IMR-90 (cell line): ENCODE data around the gene NOS2. TPM values are rescaled to one million over a fixed set of nuclear protein-coding genes. Genes with fewer than 3 reads are reported as not detected.

ENCODE experiments used
- ATAC-seq: fragments of 200-7000 bp; cut with Tn5 transposase; 2 replicates; pipeline ENCODE4 v1.9.1; 2020; ENCODE audit warnings: low read depth, mild to moderate bottlenecking, moderate library complexity
- BruUV-seq: library from RNA; stranded (reverse); fragments of 400-500 nt; replicated peaks from 2 replicates; lab custom pipeline; 2021; lab: Mats Ljungman, UMichigan
- CTCF ChIA-PET: fragments of 300-600 bp; formaldehyde crosslinking; extraction: SDS; loops from one replicate; lab custom pipeline; 2021; ENCODE audit warnings: antibody characterized with exemption; lab: Yijun Ruan, JAX
- POLR2A ChIA-PET: fragments of 300-600 bp; sonication (Branson Sonifier 250); formaldehyde crosslinking; loops from one replicate; lab custom pipeline; 2022; ENCODE audit warnings: antibody characterized with exemption; ENCODE audit not compliant: unreplicated experiment; lab: Charles Lee
- DNase-seq: peaks from one replicate; pipeline ENCODE4 v3.0.0; 2013
- H2AFZ ChIP-seq: replicated peaks from 2 replicates; pipeline ENCODE3; 2013; ENCODE audit warnings: low read length, mild to moderate bottlenecking; ENCODE audit not compliant: poor library complexity
- H2AK5ac ChIP-seq: 2 replicates; pipeline ENCODE4 v1.6.1; 2013; ENCODE audit warnings: low read depth, low read length, inconsistent platforms
- H2AK9ac ChIP-seq: replicated peaks from 2 replicates; pipeline ENCODE3; 2013; ENCODE audit warnings: mild to moderate bottlenecking, low read depth, low read length, moderate library complexity; ENCODE audit not compliant: poor library complexity
- H2BK120ac ChIP-seq: 2 replicates; pipeline ENCODE4 v1.6.1; 2013; ENCODE audit warnings: low read depth, low read length, inconsistent platforms
- H2BK15ac ChIP-seq: 3 replicates; pipeline ENCODE4 v1.6.1; 2013; ENCODE audit warnings: low read depth, low read length, inconsistent platforms
- H2BK20ac ChIP-seq: 2 replicates; pipeline ENCODE4 v1.6.1; 2013; ENCODE audit warnings: low read depth, mild to moderate bottlenecking, inconsistent platforms, low read length, moderate library complexity
- H2BK5ac ChIP-seq: 2 replicates; pipeline ENCODE4 v1.6.1; 2013; ENCODE audit warnings: mild to moderate bottlenecking, low read depth, low read length, inconsistent platforms; ENCODE audit not compliant: poor library complexity, severe bottlenecking
- H3K14ac ChIP-seq: replicated peaks from 2 replicates; pipeline ENCODE4 v1.6.1; 2013; ENCODE audit warnings: low read depth, low read length, inconsistent platforms
- H3K18ac ChIP-seq: 2 replicates; pipeline ENCODE4 v1.6.1; 2013; ENCODE audit warnings: low read depth, low read length, control low read depth
- H3K23ac ChIP-seq: 2 replicates; pipeline ENCODE4 v1.6.1; 2013; ENCODE audit warnings: low read depth, low read length, inconsistent platforms
- H3K27ac ChIP-seq: 2 replicates; pipeline ENCODE4 v1.5.1; 2013; ENCODE audit warnings: mild to moderate bottlenecking, control low read depth, low read length; ENCODE audit not compliant: insufficient read depth
- H3K27me3 ChIP-seq: 2 replicates; pipeline ENCODE4 v1.6.1; 2013; ENCODE audit warnings: low read length; ENCODE audit not compliant: control insufficient read depth, insufficient read depth
- H3K36me3 ChIP-seq: 2 replicates; pipeline ENCODE4 v1.6.1; 2013; ENCODE audit warnings: low read length, mixed read lengths; ENCODE audit not compliant: control insufficient read depth, insufficient read depth
- H3K4ac ChIP-seq: 2 replicates; pipeline ENCODE4 v1.6.1; 2013; ENCODE audit warnings: low read depth, low read length, inconsistent platforms
- H3K4me1 ChIP-seq: 2 replicates; pipeline ENCODE4 v1.6.1; 2013; ENCODE audit warnings: low read length, mixed read lengths; ENCODE audit not compliant: control insufficient read depth, insufficient read depth
- H3K4me2 ChIP-seq: 2 replicates; pipeline ENCODE4 v1.6.1; 2013; ENCODE audit warnings: low read depth, mild to moderate bottlenecking, control low read depth, low read length, moderate library complexity
- H3K4me3 ChIP-seq: 2 replicates; pipeline ENCODE4 v1.5.1; 2013; ENCODE audit warnings: low read depth, mild to moderate bottlenecking, control low read depth, low read length, moderate library complexity; ENCODE audit not compliant: insufficient read depth
- H3K56ac ChIP-seq: 2 replicates; pipeline ENCODE4 v1.6.1; 2013; ENCODE audit warnings: low read length, inconsistent platforms; ENCODE audit not compliant: insufficient read depth; ENCODE audit errors: extremely low read depth
- H3K79me1 ChIP-seq, 2 experiments: 2 replicates each; pipeline ENCODE4 v1.6.1; 2013; ENCODE audit warnings: low read length in 2 of 2, inconsistent platforms in 1 of 2, low read depth in 1 of 2
- H3K9ac ChIP-seq: 2 replicates; pipeline ENCODE4 v1.6.1; 2013; ENCODE audit warnings: low read depth, low read length, control low read depth
- H3K9me1 ChIP-seq: 2 replicates; pipeline ENCODE4 v1.6.1; 2013; ENCODE audit warnings: low read length, inconsistent platforms; ENCODE audit not compliant: insufficient read depth
- H3K9me3 ChIP-seq: 2 replicates; pipeline ENCODE4 v1.6.1; 2013; ENCODE audit warnings: low read length; ENCODE audit not compliant: control insufficient read depth, insufficient read depth
- H4K20me1 ChIP-seq: 2 replicates; pipeline ENCODE4 v1.6.1; 2013; ENCODE audit warnings: low read length, inconsistent platforms; ENCODE audit not compliant: insufficient read depth
- H4K5ac ChIP-seq: 2 replicates; pipeline ENCODE4 v1.6.1; 2013; ENCODE audit warnings: mild to moderate bottlenecking, low read depth, low read length, control low read depth
- H4K8ac ChIP-seq, 2 experiments: 2 replicates each; pipeline ENCODE4 v1.6.1; 2013; ENCODE audit warnings: low read depth in 2 of 2, low read length in 2 of 2, control low read depth in 1 of 2, inconsistent platforms in 1 of 2
- H4K91ac ChIP-seq: 2 replicates; pipeline ENCODE4 v1.6.1; 2013; ENCODE audit warnings: low read depth, low read length, inconsistent platforms; ENCODE audit not compliant: insufficient read depth
- BHLHE40 ChIP-seq: fragments of 150-350 bp; IDR thresholded peaks from 2 replicates; pipeline ENCODE4 v1.6.1; 2016; ENCODE audit warnings: mild to moderate bottlenecking, low read depth, low read length
- CEBPB ChIP-seq: IDR thresholded peaks from 2 replicates; pipeline ENCODE4 v1.6.1; 2012; ENCODE audit warnings: low read depth, low read length, improper control_type of control experiment
- CHD1 ChIP-seq: IDR thresholded peaks from 2 replicates; pipeline ENCODE4 v1.6.1; 2012; ENCODE audit warnings: low read depth, low read length, improper control_type of control experiment
- CTCF ChIP-seq: conservative IDR thresholded peaks from 2 replicates; pipeline ENCODE4 v1.5.1; 2012; ENCODE audit warnings: mild to moderate bottlenecking, low read depth, low read length, improper control_type of control experiment
- ELK1 ChIP-seq: fragments of 150-350 bp; IDR thresholded peaks from 2 replicates; pipeline ENCODE4 v1.6.1; 2016; ENCODE audit warnings: low read depth, mild to moderate bottlenecking, low read length, moderate library complexity, borderline replicate concordance
- FOS ChIP-seq: fragments of 150-350 bp; IDR thresholded peaks from 2 replicates; pipeline ENCODE4 v1.6.1; 2016; ENCODE audit warnings: low read depth, low read length
- MAFK ChIP-seq: IDR thresholded peaks from 2 replicates; pipeline ENCODE4 v1.6.1; 2012; ENCODE audit warnings: low read depth, low read length, improper control_type of control experiment
- MAZ ChIP-seq: IDR thresholded peaks from 2 replicates; pipeline ENCODE4 v1.6.1; 2012; ENCODE audit warnings: low read depth, mild to moderate bottlenecking, low read length, improper control_type of control experiment, moderate library complexity, borderline replicate concordance
- MXI1 ChIP-seq: IDR thresholded peaks from 2 replicates; pipeline ENCODE4 v1.6.1; 2012; ENCODE audit warnings: low read depth, mild to moderate bottlenecking, low read length, moderate library complexity, borderline replicate concordance
- NFE2L2 ChIP-seq: fragments of 150-350 bp; IDR thresholded peaks from 2 replicates; pipeline ENCODE4 v1.6.1; 2016; ENCODE audit warnings: low read depth, mild to moderate bottlenecking, low read length
- POLR2A ChIP-seq: IDR thresholded peaks from 2 replicates; pipeline ENCODE4 v1.6.1; 2012; ENCODE audit warnings: mild to moderate bottlenecking, low read depth, low read length
- RAD21 ChIP-seq: IDR thresholded peaks from 2 replicates; pipeline ENCODE4 v1.6.1; 2012; ENCODE audit warnings: low read length, improper control_type of control experiment
- RCOR1 ChIP-seq: IDR thresholded peaks from 2 replicates; pipeline ENCODE4 v1.6.1; 2012; ENCODE audit warnings: mild to moderate bottlenecking, low read length, improper control_type of control experiment; ENCODE audit not compliant: insufficient replicate concordance
- RFX5 ChIP-seq: IDR thresholded peaks from 2 replicates; pipeline ENCODE4 v1.8.0; 2012; ENCODE audit warnings: low read depth, mild to moderate bottlenecking, low read length, moderate library complexity
- SMC3 ChIP-seq: fragments of 150-350 bp; IDR thresholded peaks from 2 replicates; pipeline ENCODE4 v1.6.1; 2016; ENCODE audit warnings: low read depth, mild to moderate bottlenecking, antibody characterized with exemption, low read length, moderate library complexity
- USF2 ChIP-seq: fragments of 150-350 bp; IDR thresholded peaks from 2 replicates; pipeline ENCODE4 v1.6.1; 2017; ENCODE audit warnings: mild to moderate bottlenecking, antibody characterized with exemption, low read length, low read depth
- WGBS, 2 experiments: methylation state at CpG; one replicate each; pipeline versions ENCODE4 v1.1.5 to v1.1.7; 2013; ENCODE audit warnings: missing lambda C conversion rate in 2 of 2; ENCODE audit not compliant: insufficient read length in 1 of 2; ENCODE audit errors: extremely low coverage in 2 of 2; 5-methylcytosine and 5-hydroxymethylcytosine counted together
- dilution Hi-C: fragments of 300-500 bp; cut with HindIII; formaldehyde crosslinking; loops from one replicate; pipeline ENCODE4 v1.14.3; 2018; ENCODE audit warnings: low sequenced_read_pairs; ENCODE audit not compliant: unreplicated experiment
- in situ Hi-C: fragments of 300-500 bp; cut with MboI; formaldehyde crosslinking; loops from 3 replicates; pipeline ENCODE4 v1.14.3; 2019; ENCODE audit warnings: low sequenced_read_pairs, inconsistent platforms, mixed read lengths
- intact Hi-C: fragments of 100-400 bp; cut with micrococcal nuclease; formaldehyde crosslinking; loops from 2 replicates; pipeline ENCODE4 v1.10.0; 2022
- polyA plus RNA-seq, 3 experiments: library from polyadenylated mRNA; depleted of rRNA; stranded (reverse); fragments of >200 nt; gene quantifications; 2 replicates each; pipeline ENCODE4 v1.2.3, GENCODE V29; 2012; ENCODE audit warnings: low replicate concordance in 1 of 3
- total RNA-seq: library from RNA; depleted of rRNA; stranded (reverse); fragments of >200 nt; gene quantifications from 2 replicates; pipeline ENCODE4 v1.2.3, GENCODE V29; 2012

NOS2 gene
- total and polyA plus RNA-seq, 2 of the 4 experiments (the other 2 are of a cell fraction): under 0.01 TPM; not detected in 1

GRCh38 chr17:27802033-27802432 is 1.7 kb upstream of the NOS2 start:
- Histone ChIP-seq H2BK120ac (no peak overlapping the region), H3K18ac (no peak overlapping the region), H3K4me2 (no peak overlapping the region), H3K27me3 (peaks cover 28% of the 10 kb centered on the region), H4K8ac (no peak overlapping the region), H3K36me3 (no peaks in the 10 kb centered on the region), H2AK9ac (no peak overlapping the region), H3K9me1 (no peaks in the 10 kb centered on the region), H4K20me1 (no peaks in the 10 kb centered on the region), H2BK20ac (no peak overlapping the region), H2BK5ac (no peak overlapping the region), H4K91ac (no peak overlapping the region), H3K9ac (no peak overlapping the region), H3K4ac (no peak overlapping the region), H3K56ac (no peak overlapping the region), H3K14ac (no peak overlapping the region), H3K4me3 (no peak overlapping the region), H3K27ac (no peak overlapping the region), H2AK5ac (no peak overlapping the region), H3K4me1 (peaks cover 3% of the 10 kb centered on the region), H4K5ac (no peak overlapping the region), H2BK15ac (no peak overlapping the region), H3K23ac (no peak overlapping the region), H2AFZ (no peak overlapping the region), H3K9me3 (no peaks in the 10 kb centered on the region), H3K79me1 (no peaks in the 10 kb centered on the region)
- ATAC-seq (no peak), DNase-seq (no peak)
- CTCF ChIA-PET: no interaction called here
- in situ Hi-C loops: loop anchor here (10.0 kb wide), 2 partner anchors 83 to 443 kb away; no protein-coding TSS in a partner anchor
- WGBS, 2 experiments: 0% methylated on average over 1 of the region's 2 CpGs; no CpG with 5 or more reads in 1 of the 2 experiments
- no TSS peak for BruUV-seq
- dilution Hi-C loops: no loop called here
- POLR2A ChIA-PET: no interaction called here
- TF ChIP-seq SMC3: no peak
- TF ChIP-seq RCOR1: no peak
- TF ChIP-seq RAD21: no peak
- no peak for TF ChIP-seq FOS
- TF ChIP-seq MAFK: no peak
- TF ChIP-seq MXI1: no peak
- no peak for TF ChIP-seq ELK1
- no peak for TF ChIP-seq NFE2L2
- TF ChIP-seq POLR2A: no peak
- no peak for TF ChIP-seq CEBPB
- TF ChIP-seq CTCF: no peak
- no peak for TF ChIP-seq MAZ
- no peak for TF ChIP-seq RFX5
- TF ChIP-seq CHD1: no peak
- no peak for TF ChIP-seq USF2
- TF ChIP-seq BHLHE40: no peak
- intact Hi-C loops: loop anchor here (10.0 kb wide), 2 partner anchors 343 to 523 kb away; no protein-coding TSS in a partner anchor
